ENCODE measurements around the gene LYPLAL1. TPM values are rescaled to one million over a fixed set of nuclear protein-coding genes. Genes with fewer than 3 reads are reported as not detected.

Gene LYPLAL1
- total and polyA plus RNA-seq, 2 of the 8 experiments (the other 6 are each of a cell fraction or from before 2014, with no cell fraction given), result 6.3 to 23.8 TPM

GRCh38 chr1:219201656-219202055 lies 28.0 kb downstream of the LYPLAL1 start (continued):
- TF ChIP-seq TCF12 (IDR thresholded peaks at IDR 0.05; ENCODE audit: low read depth, low read length), result no peak
- TF ChIP-seq SP1 (IDR thresholded peaks at IDR 0.05; ENCODE audit: low read depth, low read length), result no peak
- TF ChIP-seq YY1 (IDR thresholded peaks at IDR 0.05; ENCODE audit: low read depth, low read length), result no peak
- TF ChIP-seq CTCF (IDR thresholded peaks at IDR 0.05; ENCODE audit: control extremely low read depth in 1 of 3, insufficient read depth in 1 of 3, low read depth in 1 of 3, low read length in 3 of 3), result no peak
- no peak for TF ChIP-seq CTBP2 (IDR thresholded peaks at IDR 0.05; ENCODE audit: borderline replicate concordance, insufficient read depth, insufficient read length, low read length)

All from H1 (cell line).